Activated naive CD4-positive, alpha-beta T cell treated with Interleukin-2 at 50 U/mL for 16 hours (primary cell): ENCODE measurements around the gene TBC1D22A.

Source experiments
- DNase-seq: peaks from one replicate; pipeline ENCODE4 v3.0.0-alpha.2; 2020

TBC1D22A gene

GRCh38 chr22:46754110-46754799, 8.2 kb upstream of the TBC1D22A start:
- peak; percentile 46 for DNase-seq

DNA sequence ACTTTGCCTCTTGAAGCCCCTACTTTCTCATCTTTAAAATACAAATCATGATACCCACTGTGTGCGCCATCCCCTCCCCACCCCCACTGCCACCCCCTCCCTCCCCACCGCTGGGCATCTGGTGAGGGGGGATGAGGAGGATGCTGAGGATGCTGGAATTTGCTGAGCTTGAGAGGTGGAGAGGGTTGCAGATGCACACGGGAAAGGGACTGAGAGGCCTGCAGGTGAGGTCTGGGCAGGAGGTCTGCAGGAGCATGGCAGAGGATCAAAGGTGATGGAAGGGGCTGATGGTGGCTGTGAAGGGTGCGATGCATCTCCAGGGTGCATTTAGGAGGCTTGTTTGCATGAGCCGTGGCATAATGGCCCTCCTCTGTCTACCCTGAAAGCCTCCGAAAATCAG, 7.6 kb upstream of the TBC1D22A start:
- DNase-seq: no peak

GRCh38 chr22:46755525-46755924, 6.9 kb upstream of the TBC1D22A start:
- DNase-seq: no peak

- DNase-seq: no peak
Observed at GRCh38 chr22:46756097-46756496, 6.4 kb upstream of the TBC1D22A start.

DNA sequence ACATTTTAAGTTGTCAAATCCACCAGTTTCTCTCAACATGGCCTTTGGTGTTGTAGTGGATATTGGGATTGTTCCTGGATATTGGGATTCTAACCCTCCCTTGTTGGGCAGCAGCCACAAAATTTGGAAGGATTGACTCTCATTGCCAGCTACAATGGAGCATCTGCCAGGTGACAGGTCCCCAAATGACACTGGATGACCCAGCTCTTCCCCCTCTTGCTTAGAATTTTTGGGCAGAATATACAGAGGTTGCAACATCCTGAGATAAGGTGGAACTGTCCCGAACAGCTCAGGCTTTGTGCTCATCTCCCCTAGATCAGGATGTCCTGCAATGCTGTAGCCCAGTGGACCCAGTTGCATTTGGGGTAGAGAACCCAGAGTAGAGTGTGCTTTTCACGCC, 5.3 kb upstream of the TBC1D22A start:
- DNase-seq: no peak

GRCh38 chr22:46758121-46758520, 4.3 kb upstream of the TBC1D22A start:
- no peak for DNase-seq

- DNase-seq: peak; percentile 57
Observed at GRCh38 chr22:46758867-46759290, 3.6 kb upstream of the TBC1D22A start.

DNA sequence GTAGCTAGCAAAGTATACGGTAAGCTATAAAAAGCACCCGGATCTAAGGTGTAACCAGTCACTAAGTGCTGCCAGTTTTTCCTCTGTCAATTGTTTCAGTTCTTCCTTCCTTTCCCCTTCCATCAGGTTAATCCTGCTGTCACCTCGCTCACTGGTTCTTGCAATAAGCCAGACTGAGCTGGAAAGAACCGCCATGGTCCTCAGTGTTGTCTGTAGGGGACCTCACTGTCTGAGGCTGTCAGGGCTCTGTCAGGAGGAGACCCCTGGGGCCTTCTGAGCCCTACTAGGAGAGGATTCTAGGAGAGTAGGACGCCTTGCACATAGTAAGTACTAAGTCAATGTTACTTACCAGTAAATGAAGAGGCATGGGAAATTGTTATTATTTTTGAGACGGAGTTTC, 1.4 kb upstream of the TBC1D22A start:
- DNase-seq: no peak

DNA sequence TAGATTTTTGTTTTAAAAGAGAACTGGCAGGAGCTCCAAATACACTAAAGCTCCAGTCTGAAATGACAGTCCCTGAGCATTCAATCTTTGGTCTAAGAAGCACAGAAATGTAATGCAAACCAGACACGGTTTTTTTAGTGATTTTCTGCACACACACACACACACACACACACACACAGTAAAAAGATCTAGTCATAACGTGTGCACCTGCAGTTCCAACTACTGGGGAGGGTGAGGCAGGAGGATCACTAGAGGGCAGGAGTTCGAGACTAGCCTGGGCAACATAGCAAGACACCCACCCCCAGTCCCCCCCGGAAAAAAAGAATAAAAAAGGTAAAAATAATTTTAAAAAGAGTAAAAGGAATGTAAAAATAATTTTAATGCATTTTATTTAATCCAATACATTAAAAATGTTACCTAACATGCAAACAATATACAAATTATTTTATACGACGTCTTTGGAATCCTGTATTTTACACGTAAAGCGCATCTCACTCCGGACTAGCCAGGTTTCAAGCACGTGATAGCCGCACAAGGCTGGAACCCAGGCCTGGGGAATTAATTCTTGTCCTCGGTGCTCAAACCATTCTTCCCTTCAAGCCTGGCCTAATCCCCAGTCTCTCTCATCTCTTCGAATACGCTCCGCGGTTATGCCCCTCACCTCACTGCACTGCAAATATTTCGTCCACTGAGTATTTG, 762 bp upstream of the TBC1D22A start:
- DNase-seq: no peak

- peak; percentile 37 for DNase-seq
Observed at GRCh38 chr22:46763051-46763705, 728 bp downstream of the TBC1D22A start.

DNA sequence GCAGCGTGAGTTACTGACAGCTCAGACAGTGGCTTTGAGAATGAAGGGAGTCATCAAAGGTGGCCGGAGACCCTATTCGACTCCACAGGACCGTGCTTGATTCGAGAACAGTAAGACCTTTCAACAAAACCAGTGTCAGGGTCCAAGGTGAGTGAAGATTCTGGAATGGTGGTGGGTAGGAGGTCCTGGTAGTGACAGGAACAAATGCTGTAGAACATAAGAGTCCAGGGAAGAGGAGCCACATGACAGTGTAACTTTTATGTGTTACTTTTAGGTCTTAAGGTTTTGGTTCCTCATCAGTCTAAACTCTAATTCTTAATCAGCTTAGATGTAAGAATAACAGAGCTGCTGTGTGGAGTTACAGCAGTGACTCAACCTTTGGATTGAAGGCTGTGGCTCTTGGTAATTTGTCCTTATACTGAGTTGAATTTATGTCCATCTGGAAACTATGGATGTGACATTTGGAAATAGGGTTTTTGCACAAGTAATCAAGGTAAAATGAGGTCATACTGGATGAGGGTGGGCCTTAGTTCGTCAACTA, 1.8 kb downstream of the TBC1D22A start:
- DNase-seq: no peak

DNA sequence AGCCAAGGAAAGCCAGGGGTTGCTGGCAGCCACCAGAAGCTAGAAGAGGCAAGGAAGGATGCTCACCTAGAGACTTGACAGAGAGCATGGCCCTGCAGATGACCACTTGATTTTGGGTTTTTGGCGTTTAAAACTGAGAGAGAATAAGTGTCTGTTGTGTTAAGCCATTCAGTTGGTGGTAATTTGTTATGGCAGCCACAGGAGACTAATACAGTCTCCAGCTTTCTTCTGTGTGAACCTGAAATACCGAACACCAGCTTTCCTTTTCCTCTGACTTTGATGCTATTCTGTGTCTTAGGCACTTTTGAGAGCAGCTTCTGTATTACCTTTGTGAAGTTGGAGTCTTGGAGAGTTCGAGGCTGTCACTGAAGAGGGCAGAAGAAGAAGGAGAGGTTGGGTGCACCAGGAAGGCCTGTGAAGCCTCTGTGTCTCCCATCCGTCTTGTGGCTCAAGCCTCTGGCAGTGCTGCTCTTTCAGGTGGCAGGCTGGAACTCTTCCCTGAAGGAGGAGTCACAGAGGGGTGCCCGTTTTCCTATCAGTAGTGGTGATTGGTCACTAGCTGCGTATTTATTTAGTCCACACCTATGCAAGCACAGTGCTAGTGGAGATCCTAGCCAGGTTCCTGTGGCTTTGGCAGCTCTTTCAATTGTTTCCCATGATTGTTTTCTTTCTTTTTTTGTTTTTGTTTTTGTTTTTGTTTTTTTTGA, 2.5 kb downstream of the TBC1D22A start:
- no peak for DNase-seq

GRCh38 chr22:46766611-46767010, 4.2 kb downstream of the TBC1D22A start:
- DNase-seq: no peak

GRCh38 chr22:46767249-46767985, 5.0 kb downstream of the TBC1D22A start:
- DNase-seq: no peak

DNA sequence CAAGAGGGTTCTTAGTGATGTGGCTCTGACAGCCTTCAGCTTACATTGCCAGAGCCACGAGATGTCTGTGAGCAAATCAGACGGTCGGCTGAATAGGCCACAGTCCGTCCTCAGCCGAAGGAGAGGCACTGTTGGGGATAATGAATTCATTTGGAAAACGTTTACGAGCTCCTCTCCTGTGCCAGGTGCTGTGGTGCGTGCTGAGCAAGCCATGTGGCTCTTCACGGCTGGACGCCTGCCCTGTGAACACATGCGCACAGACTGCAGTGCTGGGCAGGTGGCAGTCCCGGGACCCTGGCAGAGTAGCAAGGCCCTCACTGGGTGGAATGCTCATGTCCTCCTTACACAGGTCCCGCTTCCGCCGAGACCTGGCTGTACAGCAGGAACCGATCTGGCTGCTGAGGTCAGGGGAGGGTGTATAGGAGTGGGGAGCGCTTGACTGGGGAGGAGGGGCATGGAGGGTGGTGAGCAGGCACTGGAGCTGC, 6.8 kb downstream of the TBC1D22A start:
- no peak for DNase-seq

GRCh38 chr22:46769706-46770105, 7.3 kb downstream of the TBC1D22A start:
- no peak for DNase-seq

DNA sequence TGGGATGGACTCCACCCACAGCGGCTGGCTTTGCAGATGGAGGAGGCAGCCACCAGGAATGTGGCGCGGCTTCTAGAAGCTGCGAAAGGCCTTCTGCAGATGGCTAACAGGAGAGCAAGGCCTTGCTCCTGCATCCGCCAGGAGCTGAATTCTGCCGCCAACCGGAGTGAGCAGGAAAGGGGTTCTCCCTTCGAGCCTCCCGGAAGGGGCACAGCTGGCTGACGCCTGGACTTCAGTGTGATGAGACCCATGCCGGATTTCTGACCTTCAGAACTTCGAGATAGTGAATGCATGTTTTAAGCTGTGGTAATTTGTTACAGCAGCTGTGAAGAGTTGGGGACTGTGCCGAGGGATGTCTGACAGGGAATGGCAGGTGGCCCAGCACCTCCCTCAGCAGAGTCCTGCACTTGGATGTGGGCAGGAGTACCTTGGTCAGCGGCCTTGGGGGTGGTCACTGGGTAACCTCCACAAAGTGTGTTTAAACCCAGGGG, 7.7 kb downstream of the TBC1D22A start:
- no peak for DNase-seq

DNA sequence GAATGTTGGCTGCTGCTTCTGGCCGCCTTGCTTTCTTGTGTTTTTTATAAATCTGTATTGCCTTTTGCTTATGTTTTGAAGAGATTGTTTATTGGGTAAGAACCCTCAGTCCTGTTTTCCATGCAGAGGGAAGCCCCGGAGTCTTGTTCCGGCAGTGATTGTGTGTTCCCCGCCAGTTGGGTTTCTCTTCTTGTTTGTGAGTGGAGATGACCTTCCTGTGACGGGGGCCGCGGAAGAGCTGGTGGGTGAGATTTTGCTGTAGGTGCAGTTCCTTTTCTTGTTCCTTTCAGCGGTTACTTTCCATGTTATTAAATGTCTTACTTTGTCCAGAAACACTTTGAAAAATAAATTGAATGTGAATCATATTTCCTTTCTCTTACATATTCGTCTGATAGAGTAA, 8.3 kb downstream of the TBC1D22A start:
- DNase-seq: peak; percentile 21

DNA sequence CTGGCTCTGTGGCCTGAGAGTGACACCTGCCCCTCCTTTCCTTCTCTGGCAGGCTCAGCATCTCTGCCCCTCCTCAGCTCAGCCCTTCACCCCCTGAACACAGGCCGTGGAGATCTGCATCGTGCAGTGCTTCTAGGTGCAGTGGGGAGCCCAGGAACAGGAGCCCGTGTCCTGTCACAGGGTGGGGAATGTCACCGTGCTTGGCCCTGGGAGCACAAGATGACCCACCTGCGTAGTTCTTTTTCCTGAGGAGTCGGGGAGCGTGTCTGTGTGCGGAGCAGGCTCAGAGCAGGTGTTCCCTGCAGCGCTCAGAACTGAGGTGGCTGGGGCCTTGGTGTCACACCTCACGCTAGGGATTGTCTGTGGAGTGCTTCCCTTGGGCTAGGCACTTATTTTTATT, 10.6 kb downstream of the TBC1D22A start:
- no peak for DNase-seq

GRCh38 chr22:46774253-46774979, 12.0 kb downstream of the TBC1D22A start:
- peak; percentile 29 for DNase-seq
